ENCODE measurements around the gene DNMT1.
"Not testable (repeated sequence)": the region's sequence is repeated elsewhere in the genome, so short reads cannot be mapped to it uniquely, and the experiment has no call there.

The DNMT1 gene

DNA sequence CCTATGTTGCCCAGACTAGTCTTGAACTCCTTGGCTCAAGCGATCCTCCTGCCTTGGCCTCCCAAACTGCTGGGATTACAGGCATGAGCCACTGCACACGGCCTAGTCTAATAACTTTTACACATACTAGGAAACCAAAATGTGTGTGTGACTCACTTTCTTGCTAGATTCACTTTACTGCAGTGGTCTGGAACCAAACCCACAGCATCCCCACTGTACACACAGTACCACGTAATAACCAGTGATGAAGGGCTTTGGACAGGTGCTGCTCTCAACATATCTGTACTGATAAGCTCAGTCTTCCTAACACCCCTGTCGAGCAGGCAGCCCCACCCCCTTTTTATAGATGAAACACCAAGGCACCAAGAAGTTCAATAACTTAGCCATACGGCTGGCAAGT, 5.1 kb downstream of the DNMT1 start:
- peaks cover 35% of the 10 kb centered on the region for H3K36me3 ChIP-seq (ENCODE audit: insufficient read depth, low read length)
- H3K9me3 ChIP-seq (ENCODE audit: low read length), result no peaks in the 10 kb centered on the region
- no peak overlapping the region for H3K4me3 ChIP-seq (ENCODE audit: low read length)
- H2AFZ ChIP-seq (ENCODE audit: low read depth, low read length), result no peak overlapping the region
- H3K27me3 ChIP-seq (ENCODE audit: insufficient read depth, low read length), result no peaks in the 10 kb centered on the region
- peaks cover 9% of the 10 kb centered on the region for H3K4me1 ChIP-seq (ENCODE audit: insufficient read depth, low read length)

- peaks cover 44% of the 10 kb centered on the region for H3K36me3 ChIP-seq (ENCODE audit: insufficient read depth, low read length)
Observed at GRCh38 chr19:10187315-10187714, 7.4 kb downstream of the DNMT1 start.

GRCh38 chr19:10184636-10185035, 10.1 kb downstream of the DNMT1 start:
- H3K36me3 ChIP-seq (ENCODE audit: insufficient read depth, low read length), result peaks cover 57% of the 10 kb centered on the region
- no peak overlapping the region for H3K4me3 ChIP-seq (ENCODE audit: low read length)
- H3K9me3 ChIP-seq (ENCODE audit: low read length), result no peaks in the 10 kb centered on the region
- no peaks in the 10 kb centered on the region for H3K4me1 ChIP-seq (ENCODE audit: insufficient read depth, low read length)
- H2AFZ ChIP-seq (ENCODE audit: low read depth, low read length), result no peak overlapping the region
- no peaks in the 10 kb centered on the region for H3K27me3 ChIP-seq (ENCODE audit: insufficient read depth, low read length)

More at GRCh38 chr19:10187315-10187714, 7.4 kb downstream of the DNMT1 start:
- Histone ChIP-seq H2AFZ (ENCODE audit: low read depth, low read length) (no peak overlapping the region), H3K4me1 (ENCODE audit: insufficient read depth, low read length) (no peaks in the 10 kb centered on the region), H3K27me3 (ENCODE audit: insufficient read depth, low read length) (no peaks in the 10 kb centered on the region), H3K9me3 (ENCODE audit: low read length) (no peaks in the 10 kb centered on the region), H3K4me3 (ENCODE audit: low read length) (no peak overlapping the region)

DNA sequence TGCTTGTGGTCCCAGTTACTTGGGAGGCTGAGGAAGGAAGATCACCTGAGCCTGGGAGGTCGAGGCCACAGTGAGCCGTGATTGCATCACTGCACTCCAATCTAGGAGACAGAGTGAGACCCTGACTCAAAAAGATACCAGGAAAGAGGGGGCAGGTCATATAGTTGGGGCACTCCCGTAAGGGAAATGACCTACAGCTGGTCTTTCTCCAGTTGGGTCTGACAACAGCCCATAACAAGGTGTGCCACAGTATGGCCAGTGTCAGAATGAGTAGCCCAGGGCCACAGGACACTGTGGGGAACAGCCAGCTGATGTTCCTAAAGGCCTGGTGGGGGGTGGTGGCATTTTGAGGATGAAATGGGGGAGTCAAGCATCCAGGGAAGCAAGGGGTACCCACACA, 10.8 kb downstream of the DNMT1 start:
- Histone ChIP-seq H3K36me3 (ENCODE audit: insufficient read depth, low read length) (peaks cover 64% of the 10 kb centered on the region), H3K4me1 (ENCODE audit: insufficient read depth, low read length) (no peaks in the 10 kb centered on the region), H3K4me3 (ENCODE audit: low read length) (no peak overlapping the region), H3K27me3 (ENCODE audit: insufficient read depth, low read length) (no peaks in the 10 kb centered on the region), H3K9me3 (ENCODE audit: low read length) (no peaks in the 10 kb centered on the region), H2AFZ (ENCODE audit: low read depth, low read length) (no peak overlapping the region)

GRCh38 chr19:10182847-10183246, 11.9 kb downstream of the DNMT1 start:
- Histone ChIP-seq H3K9me3 (ENCODE audit: low read length) (no peaks in the 10 kb centered on the region), H3K36me3 (ENCODE audit: insufficient read depth, low read length) (peaks cover 62% of the 10 kb centered on the region), H3K27me3 (ENCODE audit: insufficient read depth, low read length) (no peaks in the 10 kb centered on the region), H3K4me1 (ENCODE audit: insufficient read depth, low read length) (no peaks in the 10 kb centered on the region), H3K4me3 (ENCODE audit: low read length) (no peak overlapping the region), H2AFZ (ENCODE audit: low read depth, low read length) (no peak overlapping the region)

DNA sequence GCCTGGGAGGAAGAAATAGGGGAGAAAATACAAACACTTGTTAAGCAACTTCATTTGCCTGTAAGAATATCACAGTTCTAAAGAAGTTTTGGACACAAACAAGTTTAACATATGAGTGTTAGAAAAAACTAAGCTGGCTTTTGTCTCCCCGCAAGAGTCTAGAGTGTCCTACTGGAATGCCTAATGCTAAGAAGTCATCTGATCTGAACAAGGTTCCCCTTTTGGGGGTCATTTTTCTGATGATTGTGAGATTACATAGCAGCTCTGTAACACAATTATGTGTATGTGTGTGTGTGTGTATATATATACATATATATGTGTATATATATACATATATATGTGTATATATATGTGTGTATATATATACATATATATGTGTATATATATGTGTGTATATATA, 12.7 kb downstream of the DNMT1 start:
- Histone ChIP-seq H3K4me3 (ENCODE audit: low read length) (no peak overlapping the region), H3K36me3 (ENCODE audit: insufficient read depth, low read length) (peaks cover 63% of the 10 kb centered on the region), H3K9me3 (ENCODE audit: low read length) (no peaks in the 10 kb centered on the region), H2AFZ (ENCODE audit: low read depth, low read length) (no peak overlapping the region), H3K4me1 (ENCODE audit: insufficient read depth, low read length) (no peaks in the 10 kb centered on the region), H3K27me3 (ENCODE audit: insufficient read depth, low read length) (no peaks in the 10 kb centered on the region)

DNA sequence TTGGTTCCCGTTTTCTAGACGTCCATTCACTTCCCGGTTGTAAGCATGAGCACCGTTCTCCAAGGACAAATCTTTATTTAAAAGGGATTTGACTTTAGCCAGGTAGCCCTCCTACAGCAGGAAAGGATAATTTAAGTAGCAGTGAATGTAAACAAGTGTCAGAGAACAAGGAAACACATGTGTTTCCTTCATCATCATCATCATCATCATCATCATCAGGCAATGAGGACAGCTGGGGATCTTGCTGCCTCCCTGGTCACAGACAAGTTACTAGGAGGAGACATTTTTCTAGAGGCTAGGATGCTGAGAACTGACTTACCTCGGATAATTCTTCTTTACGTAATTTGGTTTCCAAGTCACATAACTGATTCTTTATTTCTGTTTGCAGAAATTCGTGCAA, 14.3 kb downstream of the DNMT1 start:
- H3K9me3 ChIP-seq (ENCODE audit: low read length), result no peaks in the 10 kb centered on the region
- no peaks in the 10 kb centered on the region for H3K4me1 ChIP-seq (ENCODE audit: insufficient read depth, low read length)
- H3K36me3 ChIP-seq (ENCODE audit: insufficient read depth, low read length), result peaks cover 64% of the 10 kb centered on the region
- no peaks in the 10 kb centered on the region for H3K27me3 ChIP-seq (ENCODE audit: insufficient read depth, low read length)
- H3K4me3 ChIP-seq (ENCODE audit: low read length), result no peak overlapping the region
- no peak overlapping the region for H2AFZ ChIP-seq (ENCODE audit: low read depth, low read length)

GRCh38 chr19:10180024-10180423, 14.7 kb downstream of the DNMT1 start:
- H3K27me3 ChIP-seq (ENCODE audit: insufficient read depth, low read length); H3K4me3 ChIP-seq (ENCODE audit: low read length); H2AFZ ChIP-seq (ENCODE audit: low read depth, low read length); H3K9me3 ChIP-seq (ENCODE audit: low read length); H3K4me1 ChIP-seq (ENCODE audit: insufficient read depth, low read length): not testable (repeated sequence)
- peaks cover 66% of the 10 kb centered on the region for H3K36me3 ChIP-seq (ENCODE audit: insufficient read depth, low read length)

DNA sequence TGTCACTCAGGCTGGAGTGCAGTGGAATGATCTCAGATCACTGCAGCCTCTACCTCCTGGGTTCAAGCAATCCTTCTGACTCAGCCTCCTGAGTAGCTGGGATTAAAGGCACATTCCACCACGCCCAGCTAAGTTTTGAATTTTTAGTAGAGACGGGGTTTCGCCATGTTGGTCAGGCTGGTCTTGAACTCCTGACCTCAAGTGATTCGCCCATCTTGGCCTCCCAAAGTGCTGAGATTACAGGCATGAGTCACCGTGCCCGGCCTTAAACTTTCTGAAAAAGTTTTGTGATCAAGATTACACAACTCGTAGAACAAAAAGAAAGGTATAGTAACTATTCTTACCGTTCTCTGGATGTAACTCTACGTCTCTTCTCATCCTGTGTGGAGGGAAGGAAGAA, 21.2 kb downstream of the DNMT1 start:
- Histone ChIP-seq H3K4me3 (ENCODE audit: low read length) (no peak overlapping the region), H2AFZ (ENCODE audit: low read depth, low read length) (no peak overlapping the region), H3K4me1 (ENCODE audit: insufficient read depth, low read length) (no peaks in the 10 kb centered on the region), H3K9me3 (ENCODE audit: low read length) (no peaks in the 10 kb centered on the region), H3K27me3 (ENCODE audit: insufficient read depth, low read length) (no peaks in the 10 kb centered on the region), H3K36me3 (ENCODE audit: insufficient read depth, low read length) (peaks cover 73% of the 10 kb centered on the region)

DNA sequence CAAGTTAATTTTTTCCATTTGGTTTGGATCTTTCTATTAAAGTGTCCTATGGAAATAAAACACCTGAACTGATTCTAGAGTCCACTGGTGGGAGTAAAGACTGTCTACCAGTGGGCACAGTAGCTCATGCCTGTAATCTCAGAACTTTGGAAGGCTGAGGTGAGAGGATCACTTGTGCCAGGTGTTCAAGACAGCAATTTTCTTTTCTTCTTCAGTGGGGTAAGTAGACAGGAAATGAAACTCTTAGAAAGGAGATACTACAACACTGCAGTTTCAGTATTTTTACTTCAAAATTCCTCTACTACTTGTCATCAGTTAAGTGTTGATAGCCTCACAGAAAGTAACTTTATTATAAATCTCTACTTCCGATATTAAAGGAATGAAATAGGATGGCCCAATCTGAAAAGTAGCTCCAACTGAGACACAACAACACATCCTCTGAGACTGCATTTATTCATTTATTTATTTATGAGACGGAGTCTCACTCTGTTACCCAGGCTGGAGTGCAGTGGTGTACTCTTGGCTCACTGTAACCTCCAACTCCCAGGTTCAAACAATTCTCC, 26.3 kb downstream of the DNMT1 start:
- H3K9me3 ChIP-seq (ENCODE audit: low read length), result no peaks in the 10 kb centered on the region
- H3K4me3 ChIP-seq (ENCODE audit: low read length), result no peak overlapping the region
- H3K27me3 ChIP-seq (ENCODE audit: insufficient read depth, low read length), result no peaks in the 10 kb centered on the region
- H3K36me3 ChIP-seq (ENCODE audit: insufficient read depth, low read length), result peaks cover 75% of the 10 kb centered on the region
- no peak overlapping the region for H2AFZ ChIP-seq (ENCODE audit: low read depth, low read length)
- no peaks in the 10 kb centered on the region for H3K4me1 ChIP-seq (ENCODE audit: insufficient read depth, low read length)

DNA sequence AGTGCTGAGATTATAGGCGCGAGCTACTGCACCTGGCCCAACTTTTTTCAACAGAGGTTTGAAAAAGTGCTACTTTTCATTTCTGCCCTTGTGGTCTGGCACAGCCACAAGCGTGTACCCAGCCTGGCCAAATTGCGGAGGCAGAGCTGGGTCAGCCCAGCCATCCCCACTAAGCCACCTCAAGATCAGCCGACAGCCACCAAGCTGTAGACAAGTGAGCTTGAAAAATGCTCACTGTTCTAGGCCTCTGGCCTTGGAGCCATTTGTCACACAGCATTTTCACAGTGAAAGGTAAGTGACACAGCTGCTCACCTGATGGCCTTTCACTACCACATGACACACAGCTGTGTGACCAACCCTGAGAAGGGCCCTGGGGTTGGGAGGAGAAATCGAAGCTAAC, 27.3 kb downstream of the DNMT1 start:
- no peak overlapping the region for H3K4me3 ChIP-seq (ENCODE audit: low read length)
- peaks cover 75% of the 10 kb centered on the region for H3K36me3 ChIP-seq (ENCODE audit: insufficient read depth, low read length)
- H3K9me3 ChIP-seq (ENCODE audit: low read length), result no peaks in the 10 kb centered on the region

DNA sequence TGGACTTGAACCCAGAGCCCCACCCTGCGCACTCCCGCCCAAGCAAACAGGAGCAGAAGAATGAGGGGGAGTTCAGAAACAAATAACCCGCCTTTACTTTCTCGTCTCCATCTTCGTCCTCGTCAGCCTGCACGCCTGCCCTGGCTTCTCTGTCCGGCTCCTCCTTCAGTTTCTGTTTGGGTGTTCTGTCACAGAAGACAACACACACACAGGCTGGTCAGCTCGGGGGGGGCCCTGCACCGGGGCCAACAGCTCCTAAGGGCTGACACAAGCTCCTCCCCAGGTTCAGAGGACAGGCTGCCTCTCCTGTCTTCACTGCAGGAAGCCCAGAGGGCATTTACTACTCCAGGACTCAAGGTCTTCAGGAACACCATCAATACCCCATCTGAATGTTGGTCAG, 28.3 kb downstream of the DNMT1 start:
- H3K27me3 ChIP-seq (ENCODE audit: insufficient read depth, low read length); H2AFZ ChIP-seq (ENCODE audit: low read depth, low read length); H3K9me3 ChIP-seq (ENCODE audit: low read length); H3K4me3 ChIP-seq (ENCODE audit: low read length); H3K4me1 ChIP-seq (ENCODE audit: insufficient read depth, low read length): not testable (repeated sequence)
- H3K36me3 ChIP-seq (ENCODE audit: insufficient read depth, low read length), result peaks cover 81% of the 10 kb centered on the region

More for the DNA sequence above, 27.3 kb downstream of the DNMT1 start:
- Histone ChIP-seq H3K27me3 (ENCODE audit: insufficient read depth, low read length) (no peaks in the 10 kb centered on the region), H2AFZ (ENCODE audit: low read depth, low read length) (no peak overlapping the region), H3K4me1 (ENCODE audit: insufficient read depth, low read length) (no peaks in the 10 kb centered on the region)

DNA sequence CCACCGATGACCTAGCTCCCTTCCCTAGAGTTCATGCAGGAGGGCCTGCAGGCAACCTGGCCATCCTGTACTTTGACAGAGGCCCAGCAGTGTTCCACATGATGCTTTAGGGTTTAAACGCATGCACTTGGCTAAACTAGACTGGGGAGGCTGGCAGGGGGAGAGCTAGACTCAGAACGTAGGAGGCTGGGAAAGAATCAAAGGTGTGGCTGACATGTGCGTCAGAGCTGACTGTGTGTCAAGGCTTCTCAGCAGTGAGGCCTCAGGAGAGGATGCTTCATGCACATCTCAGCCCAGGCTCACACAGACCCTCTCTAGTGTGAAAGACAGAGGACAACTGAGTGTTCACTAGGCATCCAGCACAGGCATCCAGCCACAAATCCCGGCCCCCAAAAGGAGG, 28.7 kb downstream of the DNMT1 start:
- no peaks in the 10 kb centered on the region for H3K4me1 ChIP-seq (ENCODE audit: insufficient read depth, low read length)
- H2AFZ ChIP-seq (ENCODE audit: low read depth, low read length), result no peak overlapping the region
- H3K4me3 ChIP-seq (ENCODE audit: low read length), result no peak overlapping the region
- no peaks in the 10 kb centered on the region for H3K9me3 ChIP-seq (ENCODE audit: low read length)
- no peaks in the 10 kb centered on the region for H3K27me3 ChIP-seq (ENCODE audit: insufficient read depth, low read length)
- H3K36me3 ChIP-seq (ENCODE audit: insufficient read depth, low read length), result peaks cover 82% of the 10 kb centered on the region

DNA sequence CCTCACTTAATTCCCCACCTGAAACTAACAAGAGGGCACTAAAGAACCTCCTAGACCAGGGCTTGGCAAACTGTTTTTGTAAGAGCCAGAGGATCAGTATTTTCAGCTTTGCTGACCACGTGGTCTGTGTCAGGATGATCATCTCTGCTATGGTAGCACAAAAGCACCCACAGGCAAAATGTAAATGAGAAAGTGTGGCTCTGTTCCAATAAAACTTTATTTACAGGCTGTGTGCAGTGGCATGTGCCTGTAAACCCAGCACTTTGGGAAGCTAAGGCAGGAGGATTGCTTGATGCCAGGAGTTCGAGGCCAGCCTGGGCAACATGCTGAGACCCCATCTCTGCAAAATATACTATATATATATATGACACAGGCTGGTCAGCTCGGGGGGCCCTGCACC, 31.2 kb downstream of the DNMT1 start:
- peaks cover 86% of the 10 kb centered on the region for H3K36me3 ChIP-seq (ENCODE audit: insufficient read depth, low read length)

More for the DNA sequence above, 31.2 kb downstream of the DNMT1 start:
- Histone ChIP-seq H2AFZ (ENCODE audit: low read depth, low read length) (no peak overlapping the region), H3K9me3 (ENCODE audit: low read length) (no peaks in the 10 kb centered on the region), H3K27me3 (ENCODE audit: insufficient read depth, low read length) (no peaks in the 10 kb centered on the region), H3K4me3 (ENCODE audit: low read length) (no peak overlapping the region), H3K4me1 (ENCODE audit: insufficient read depth, low read length) (no peaks in the 10 kb centered on the region)
